Activated T-helper 1 cell treated with anti-CD3 and anti-CD28 coated beads, Interleukin-12 subunit alpha, Interleukin-12 subunit beta, Interleukin-2, Interleukin-4 antibody, amounts not matched to agents 30 ng/mL and 10 ng/mL and 1 ng/mL, durations not matched to agents 14 hours and 24 hours and 36 hours (primary cell): ENCODE results near the gene SLFN5. TPM values are rescaled to one million over a fixed set of nuclear protein-coding genes. Genes with fewer than 3 reads are reported as not detected.
"Not testable (repeated sequence)": the region's sequence is repeated elsewhere in the genome, so short reads cannot be mapped to it uniquely, and the experiment has no call there.

Experiments
- DNase-seq: peaks from one replicate; pipeline ENCODE4 v3.0.0; 2021; ENCODE audit warnings: low spot score
- H3K27ac Mint-ChIP-seq: one replicate; pipeline ENCODE4 v1.8.0; 2021; ENCODE audit warnings: mild to moderate bottlenecking, mixed read lengths
- H3K27me3 Mint-ChIP-seq: one replicate; pipeline ENCODE4 v1.8.0; 2022; ENCODE audit warnings: mild to moderate bottlenecking, moderate library complexity, mixed read lengths; ENCODE audit not compliant: insufficient read depth
- H3K36me3 Mint-ChIP-seq: one replicate; pipeline ENCODE4 v1.8.0; 2021; ENCODE audit warnings: low read depth, mixed read lengths
- H3K4me1 Mint-ChIP-seq: one replicate; pipeline ENCODE4 v1.8.0; 2021; ENCODE audit warnings: low read depth, mixed read lengths
- H3K4me3 Mint-ChIP-seq: one replicate; pipeline ENCODE4 v1.8.0; 2021; ENCODE audit warnings: mild to moderate bottlenecking, moderate library complexity, mixed read lengths
- H3K9me3 Mint-ChIP-seq: one replicate; pipeline ENCODE4 v1.8.0; 2021; ENCODE audit warnings: mixed read lengths
- intact Hi-C: fragments of 100-400 bp; cut with micrococcal nuclease; formaldehyde crosslinking; loops from one replicate; pipeline ENCODE4 v1.15.1; 2024
- total RNA-seq: library from RNA; stranded (reverse); gene quantifications from 2 replicates; pipeline ENCODE4 v1.2.3, GENCODE V29; 2022

Gene SLFN5
- total RNA-seq, 1 donor from 2014 or later: 11.0 TPM

DNA sequence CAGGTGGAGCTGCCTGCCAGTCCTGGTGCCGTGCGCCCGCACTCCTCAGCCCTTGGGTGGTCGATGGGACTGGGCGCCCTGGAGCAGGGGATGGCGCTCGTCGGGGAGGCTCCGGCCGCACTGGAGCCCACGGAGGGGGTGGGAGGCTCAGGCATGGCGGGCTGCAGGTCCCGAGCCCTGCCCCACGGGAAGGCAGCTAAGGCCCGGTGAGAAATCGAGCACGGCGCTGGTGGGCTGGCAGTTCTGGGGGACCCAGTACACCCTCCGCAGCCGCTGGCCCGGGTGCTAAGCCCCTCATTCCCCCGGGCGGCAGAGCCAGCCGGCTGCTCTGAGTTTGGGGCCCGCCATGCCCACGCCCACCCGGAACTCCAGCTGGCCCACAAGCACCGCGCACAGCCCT lies 36.0 kb downstream of the SLFN5 start:
- H3K4me3 Mint-ChIP-seq, H3K27ac Mint-ChIP-seq, H3K27me3 Mint-ChIP-seq, DNase-seq, intact Hi-C loops: not testable (repeated sequence)
- Mint-ChIP-seq H3K36me3 (peaks cover 11% of the 10 kb centered on the region), H3K4me1 (peaks cover 26% of the 10 kb centered on the region), H3K9me3 (peaks cover 15% of the 10 kb centered on the region)

DNA sequence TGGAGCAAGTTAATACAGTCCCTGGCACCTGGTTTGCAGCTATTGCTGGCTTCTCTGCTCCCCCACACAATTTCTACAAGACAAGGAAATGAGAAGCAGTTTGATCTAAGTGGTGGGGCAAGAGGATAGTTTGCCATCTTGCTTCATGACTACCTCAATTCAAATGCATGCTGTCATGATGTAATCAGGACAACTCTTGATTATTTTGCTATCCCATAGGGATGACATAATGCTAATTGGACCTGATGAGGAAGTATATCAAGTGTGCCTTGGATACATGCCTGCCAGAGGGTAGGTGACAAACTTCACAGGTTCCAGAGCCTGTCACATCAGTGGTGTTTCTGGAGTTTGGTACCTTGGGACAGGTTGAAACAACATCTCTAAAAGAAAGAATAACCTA lies 40.9 kb downstream of the SLFN5 start:
- peaks cover 6% of the 10 kb centered on the region for H3K9me3 Mint-ChIP-seq
- H3K27me3 Mint-ChIP-seq: peaks cover 6% of the 10 kb centered on the region
- H3K4me1 Mint-ChIP-seq: peaks cover 16% of the 10 kb centered on the region
- H3K36me3 Mint-ChIP-seq: peaks cover 6% of the 10 kb centered on the region
- no peak overlapping the region for H3K4me3 Mint-ChIP-seq
- intact Hi-C loops: no loop called here
- DNase-seq: no peak
- H3K27ac Mint-ChIP-seq: no peak overlapping the region

GRCh38 chr17:35284955-35285354 lies 42.1 kb downstream of the SLFN5 start:
- intact Hi-C loops: loop anchor here (5.0 kb wide), 1 partner anchor 43 kb away; the partner anchor contains the start of gene SLFN5
- Mint-ChIP-seq H3K27ac (no peak overlapping the region), H3K27me3 (peaks cover 10% of the 10 kb centered on the region), H3K9me3 (peaks cover 14% of the 10 kb centered on the region), H3K4me1 (peaks cover 27% of the 10 kb centered on the region), H3K36me3 (peaks cover 10% of the 10 kb centered on the region), H3K4me3 (no peak overlapping the region)
- no peak for DNase-seq

- Mint-ChIP-seq H3K36me3 (peaks cover 10% of the 10 kb centered on the region), H3K27me3 (peaks cover 14% of the 10 kb centered on the region), H3K9me3 (peaks cover 14% of the 10 kb centered on the region), H3K4me3 (no peak overlapping the region), H3K4me1 (peaks cover 27% of the 10 kb centered on the region), H3K27ac (no peak overlapping the region)
- DNase-seq: no peak
- intact Hi-C loops: loop anchor here (5.0 kb wide), 1 partner anchor 44 kb away; the partner anchor contains the start of gene SLFN5
These were observed 43.4 kb downstream of the SLFN5 start for GRCh38 chr17:35286120-35286781.

- Mint-ChIP-seq H3K4me3 (no peak overlapping the region), H3K27ac (no peak overlapping the region), H3K27me3 (peaks cover 20% of the 10 kb centered on the region), H3K4me1 (peaks cover 27% of the 10 kb centered on the region), H3K36me3 (peaks cover 10% of the 10 kb centered on the region), H3K9me3 (peaks cover 14% of the 10 kb centered on the region)
- DNase-seq: no peak
- intact Hi-C loops: loop anchor here (5.0 kb wide), 1 partner anchor 45 kb away; the partner anchor contains the start of gene SLFN5
These were observed 44.5 kb downstream of the SLFN5 start for GRCh38 chr17:35287286-35287811.

DNA sequence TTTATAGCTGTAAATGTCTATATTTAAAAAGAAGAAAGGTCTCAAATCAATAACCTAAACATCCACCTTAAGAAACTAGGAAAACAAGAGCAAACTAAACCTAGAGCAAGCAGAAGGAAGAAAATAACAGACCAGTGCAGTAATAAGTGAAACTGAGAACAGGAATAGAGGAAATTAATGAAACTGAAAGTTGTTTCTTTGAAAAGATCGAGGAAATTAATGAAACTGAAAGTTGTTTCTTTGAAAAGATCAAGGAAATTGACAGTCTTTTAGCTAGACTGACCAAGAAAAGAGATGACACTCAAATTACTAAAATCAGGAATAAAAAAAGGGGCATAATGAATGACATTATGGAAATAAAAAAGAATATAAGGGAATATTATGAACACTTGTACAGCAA lies 46.4 kb downstream of the SLFN5 start:
- Mint-ChIP-seq H3K27ac (peak overlapping the region; percentile 49), H3K36me3 (peaks cover 12% of the 10 kb centered on the region), H3K9me3 (peaks cover 14% of the 10 kb centered on the region), H3K4me3 (peak overlapping the region; percentile 36), H3K27me3 (peaks cover 28% of the 10 kb centered on the region), H3K4me1 (peaks cover 27% of the 10 kb centered on the region)
- DNase-seq: no peak
- intact Hi-C loops: loop anchor here (5.0 kb wide), 1 partner anchor 47 kb away; the partner anchor contains the start of gene SLFN5

- peaks cover 19% of the 10 kb centered on the region for H3K4me1 Mint-ChIP-seq
These were observed 48.9 kb downstream of the SLFN5 start for GRCh38 chr17:35291802-35292201.

DNA sequence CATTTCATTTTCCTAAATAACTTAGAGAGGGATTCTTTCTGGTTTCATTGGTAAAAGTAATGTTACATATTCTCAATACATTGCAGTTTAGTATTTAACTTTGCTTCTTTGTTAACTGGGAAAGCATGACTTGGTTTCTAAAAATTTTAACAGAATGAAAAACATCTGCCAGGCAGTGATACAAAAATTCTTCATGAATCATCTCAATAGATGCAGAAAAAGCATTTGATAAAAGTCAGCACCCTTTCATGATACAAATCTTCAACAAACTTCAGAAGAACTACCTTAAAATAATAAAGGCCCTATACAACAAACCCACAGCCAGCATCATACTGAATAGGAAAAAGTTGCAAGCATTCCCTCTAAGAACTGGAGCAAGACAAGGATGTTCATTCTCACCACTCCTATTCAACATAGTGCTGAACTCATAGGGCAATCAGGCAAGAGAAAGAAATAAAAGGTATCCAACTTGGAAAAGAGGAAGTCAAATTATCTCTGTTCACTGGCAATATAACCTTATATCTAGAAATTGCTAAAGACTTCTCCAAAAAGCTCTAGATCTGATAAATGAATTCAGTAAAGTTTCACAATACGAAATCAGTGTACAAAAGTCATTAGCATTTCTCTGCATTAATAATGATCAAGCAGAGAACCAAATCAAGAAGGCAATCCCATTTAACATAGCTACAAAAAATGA lies 50.4 kb downstream of the SLFN5 start:
- intact Hi-C loops: no loop called here

More at GRCh38 chr17:35291802-35292201, 48.9 kb downstream of the SLFN5 start:
- DNase-seq: no peak
- Mint-ChIP-seq H3K4me3 (no peak overlapping the region), H3K36me3 (peaks cover 13% of the 10 kb centered on the region), H3K27ac (no peak overlapping the region), H3K9me3 (peaks cover 28% of the 10 kb centered on the region), H3K27me3 (peaks cover 32% of the 10 kb centered on the region)
- intact Hi-C loops: no loop called here

GRCh38 chr17:35294756-35295155 lies 51.9 kb downstream of the SLFN5 start:
- Mint-ChIP-seq H3K36me3 (peaks cover 8% of the 10 kb centered on the region), H3K4me1 (peaks cover under 1% of the 10 kb centered on the region), H3K9me3 (peaks cover 26% of the 10 kb centered on the region), H3K4me3 (no peak overlapping the region), H3K27ac (no peak overlapping the region), H3K27me3 (peaks cover 37% of the 10 kb centered on the region)
- intact Hi-C loops: no loop called here
- DNase-seq: no peak

More for the DNA sequence above, 50.4 kb downstream of the SLFN5 start:
- peaks cover 15% of the 10 kb centered on the region for H3K4me1 Mint-ChIP-seq
- no peak overlapping the region for H3K4me3 Mint-ChIP-seq
- H3K27ac Mint-ChIP-seq: no peak overlapping the region
- H3K27me3 Mint-ChIP-seq: peaks cover 36% of the 10 kb centered on the region
- H3K36me3 Mint-ChIP-seq: peaks cover 11% of the 10 kb centered on the region
- DNase-seq: no peak
- peaks cover 30% of the 10 kb centered on the region for H3K9me3 Mint-ChIP-seq

- peaks cover 9% of the 10 kb centered on the region for H3K36me3 Mint-ChIP-seq
- no peaks in the 10 kb centered on the region for H3K4me1 Mint-ChIP-seq
- H3K27ac Mint-ChIP-seq: no peak overlapping the region
- peaks cover 32% of the 10 kb centered on the region for H3K9me3 Mint-ChIP-seq
- peaks cover 34% of the 10 kb centered on the region for H3K27me3 Mint-ChIP-seq
- H3K4me3 Mint-ChIP-seq: no peak overlapping the region
- no peak for DNase-seq
- intact Hi-C loops: no loop called here
These were observed 52.8 kb downstream of the SLFN5 start for GRCh38 chr17:35295686-35296085.

GRCh38 chr17:35297666-35298065 lies 54.8 kb downstream of the SLFN5 start:
- Mint-ChIP-seq H3K27me3 (peaks cover 23% of the 10 kb centered on the region), H3K9me3 (peaks cover 46% of the 10 kb centered on the region), H3K4me1 (no peaks in the 10 kb centered on the region), H3K27ac (no peak overlapping the region), H3K4me3 (no peak overlapping the region), H3K36me3 (peaks cover 12% of the 10 kb centered on the region)
- intact Hi-C loops: no loop called here
- DNase-seq: no peak

DNA sequence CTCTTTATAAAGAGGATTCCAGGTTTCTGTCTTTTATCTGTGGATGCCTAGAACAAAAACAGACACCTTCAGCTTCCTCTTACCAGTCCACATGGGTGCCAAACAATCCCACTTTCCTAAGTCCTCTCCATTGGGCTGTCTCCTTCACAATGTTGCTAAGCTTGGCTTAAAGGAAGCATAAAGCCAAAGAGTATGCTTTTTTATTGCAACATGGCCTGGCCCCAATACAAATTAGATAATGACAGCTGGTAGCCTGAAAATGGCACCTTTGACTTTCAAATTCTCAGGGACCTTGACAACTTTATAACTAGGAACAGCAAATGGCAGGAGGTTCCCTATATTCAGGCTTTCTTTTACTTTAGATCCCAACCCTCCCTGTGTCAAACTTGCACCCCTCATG lies 55.8 kb downstream of the SLFN5 start:
- Mint-ChIP-seq H3K4me3 (no peak overlapping the region), H3K9me3 (peaks cover 55% of the 10 kb centered on the region), H3K27ac (no peak overlapping the region), H3K36me3 (peaks cover 13% of the 10 kb centered on the region), H3K27me3 (peaks cover 20% of the 10 kb centered on the region), H3K4me1 (no peaks in the 10 kb centered on the region)
- intact Hi-C loops: no loop called here
- DNase-seq: no peak

DNA sequence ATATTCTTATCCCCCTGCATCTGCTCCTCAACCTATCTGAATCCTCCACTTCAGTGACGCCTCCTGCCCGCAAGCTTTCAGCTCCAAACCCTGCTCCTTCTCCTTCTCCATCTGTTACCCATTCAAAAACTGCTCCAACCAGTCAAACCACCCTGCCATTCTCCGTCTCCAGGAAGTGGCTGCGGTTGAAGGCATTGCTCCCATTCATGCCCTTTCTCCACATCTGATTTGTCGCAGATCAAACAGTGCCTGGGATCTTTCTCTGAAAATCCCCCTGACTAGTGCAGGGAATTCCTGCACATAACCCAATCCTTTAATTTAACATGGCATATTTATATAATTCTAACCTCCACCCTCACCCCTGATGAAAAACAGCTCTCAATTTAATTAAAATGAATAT lies 56.3 kb downstream of the SLFN5 start:
- no peak for DNase-seq
- H3K4me3 Mint-ChIP-seq: no peak overlapping the region
- intact Hi-C loops: no loop called here
- peaks cover 60% of the 10 kb centered on the region for H3K9me3 Mint-ChIP-seq
- H3K36me3 Mint-ChIP-seq: peaks cover 12% of the 10 kb centered on the region
- peaks cover 15% of the 10 kb centered on the region for H3K27me3 Mint-ChIP-seq
- H3K4me1 Mint-ChIP-seq: no peaks in the 10 kb centered on the region
- no peak overlapping the region for H3K27ac Mint-ChIP-seq
